ENCODE data around the gene MTCL3.

MTCL3 gene

DNA sequence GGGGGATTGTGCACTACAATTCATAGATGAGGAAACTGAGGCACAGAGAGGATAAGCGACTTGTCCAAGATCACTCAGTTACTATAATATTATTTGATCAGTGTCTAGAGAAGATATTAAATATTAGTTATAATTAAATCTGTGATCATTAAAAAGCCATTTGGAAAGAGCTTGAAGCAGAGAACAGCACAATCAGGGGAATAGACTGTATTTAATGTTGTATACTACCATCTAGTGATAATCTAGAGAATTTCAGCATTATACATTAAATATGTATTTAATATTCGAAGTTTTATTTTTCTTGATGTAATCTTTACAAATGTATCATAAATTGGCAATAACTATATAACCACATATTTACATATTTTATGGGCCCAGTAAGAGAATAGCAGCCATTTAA is 20.1 kb upstream of the MTCL3 start:
- no peaks in the 10 kb centered on the region for H3K4me1 Mint-ChIP-seq
- no peak overlapping the region for H3K27ac Mint-ChIP-seq (ENCODE audit: unreplicated experiment)

DNA sequence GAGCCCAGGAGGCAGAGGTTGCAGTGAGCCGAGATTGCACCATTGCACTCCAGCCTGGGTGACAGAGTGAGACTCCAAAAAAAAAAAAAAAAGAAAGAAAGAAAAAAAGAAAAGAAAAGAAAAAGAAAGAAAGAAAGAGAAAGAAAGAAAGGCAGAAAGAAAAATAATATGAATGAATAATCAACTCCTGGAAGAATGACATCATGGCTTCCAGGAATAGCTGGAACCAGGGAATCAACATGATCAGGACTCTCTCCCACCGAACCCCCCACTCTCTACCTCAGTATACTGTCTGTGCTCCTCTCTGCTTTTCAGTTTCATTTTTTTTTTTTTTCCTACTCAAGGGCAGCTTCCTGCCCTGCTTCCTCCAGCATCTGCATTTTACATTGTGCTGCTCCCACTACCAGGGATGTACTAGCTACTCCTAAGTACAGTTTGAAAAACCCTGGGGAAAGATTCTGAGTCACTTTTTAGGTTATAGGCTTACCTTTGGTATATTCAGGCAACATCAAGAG is 19.7 kb upstream of the MTCL3 start:
- no peaks in the 10 kb centered on the region for H3K9me3 Mint-ChIP-seq
- no peak overlapping the region for H3K4me3 Mint-ChIP-seq
- no peak for DNase-seq (ENCODE audit: low read depth, low spot score)
- peaks cover 7% of the 10 kb centered on the region for H3K27me3 Mint-ChIP-seq (ENCODE audit: low read depth)
- TF ChIP-seq, protein P1, sequence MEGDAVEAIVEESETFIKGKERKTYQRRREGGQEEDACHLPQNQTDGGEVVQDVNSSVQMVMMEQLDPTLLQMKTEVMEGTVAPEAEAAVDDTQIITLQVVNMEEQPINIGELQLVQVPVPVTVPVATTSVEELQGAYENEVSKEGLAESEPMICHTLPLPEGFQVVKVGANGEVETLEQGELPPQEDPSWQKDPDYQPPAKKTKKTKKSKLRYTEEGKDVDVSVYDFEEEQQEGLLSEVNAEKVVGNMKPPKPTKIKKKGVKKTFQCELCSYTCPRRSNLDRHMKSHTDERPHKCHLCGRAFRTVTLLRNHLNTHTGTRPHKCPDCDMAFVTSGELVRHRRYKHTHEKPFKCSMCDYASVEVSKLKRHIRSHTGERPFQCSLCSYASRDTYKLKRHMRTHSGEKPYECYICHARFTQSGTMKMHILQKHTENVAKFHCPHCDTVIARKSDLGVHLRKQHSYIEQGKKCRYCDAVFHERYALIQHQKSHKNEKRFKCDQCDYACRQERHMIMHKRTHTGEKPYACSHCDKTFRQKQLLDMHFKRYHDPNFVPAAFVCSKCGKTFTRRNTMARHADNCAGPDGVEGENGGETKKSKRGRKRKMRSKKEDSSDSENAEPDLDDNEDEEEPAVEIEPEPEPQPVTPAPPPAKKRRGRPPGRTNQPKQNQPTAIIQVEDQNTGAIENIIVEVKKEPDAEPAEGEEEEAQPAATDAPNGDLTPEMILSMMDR (conservative IDR thresholded peaks at IDR 0.05) = no peak
- H3K27ac Mint-ChIP-seq (ENCODE audit: unreplicated experiment) = no peak overlapping the region
- no peaks in the 10 kb centered on the region for H3K4me1 Mint-ChIP-seq
- H3K36me3 Mint-ChIP-seq (ENCODE audit: low read depth) = no peaks in the 10 kb centered on the region

More for the DNA sequence above, 20.1 kb upstream of the MTCL3 start:
- TF ChIP-seq, protein P1 (conservative IDR thresholded peaks at IDR 0.05) = peak; percentile 66
- no peak for DNase-seq (ENCODE audit: low read depth, low spot score)
- Mint-ChIP-seq H3K4me3 (no peak overlapping the region), H3K27me3 (ENCODE audit: low read depth) (peaks cover 7% of the 10 kb centered on the region), H3K36me3 (ENCODE audit: low read depth) (no peaks in the 10 kb centered on the region), H3K9me3 (no peaks in the 10 kb centered on the region)

- Mint-ChIP-seq H3K4me1 (no peaks in the 10 kb centered on the region), H3K9me3 (no peaks in the 10 kb centered on the region), H3K27me3 (ENCODE audit: low read depth) (peaks cover 4% of the 10 kb centered on the region), H3K36me3 (ENCODE audit: low read depth) (no peaks in the 10 kb centered on the region), H3K27ac (ENCODE audit: unreplicated experiment) (no peak overlapping the region), H3K4me3 (no peak overlapping the region)
- TF ChIP-seq, protein P1 (conservative IDR thresholded peaks at IDR 0.05) = no peak
- no peak for DNase-seq (ENCODE audit: low read depth, low spot score)
Observed at GRCh38 chr6:127533736-127534135, 14.6 kb upstream of the MTCL3 start.

GRCh38 chr6:127533011-127533410 is 13.9 kb upstream of the MTCL3 start:
- Mint-ChIP-seq H3K4me3 (no peak overlapping the region), H3K36me3 (ENCODE audit: low read depth) (no peaks in the 10 kb centered on the region), H3K9me3 (no peaks in the 10 kb centered on the region), H3K27me3 (ENCODE audit: low read depth) (peaks cover 4% of the 10 kb centered on the region), H3K27ac (ENCODE audit: unreplicated experiment) (no peak overlapping the region), H3K4me1 (no peaks in the 10 kb centered on the region)
- DNase-seq (ENCODE audit: low read depth, low spot score) = no peak
- TF ChIP-seq, protein P1 (conservative IDR thresholded peaks at IDR 0.05) = no peak

DNA sequence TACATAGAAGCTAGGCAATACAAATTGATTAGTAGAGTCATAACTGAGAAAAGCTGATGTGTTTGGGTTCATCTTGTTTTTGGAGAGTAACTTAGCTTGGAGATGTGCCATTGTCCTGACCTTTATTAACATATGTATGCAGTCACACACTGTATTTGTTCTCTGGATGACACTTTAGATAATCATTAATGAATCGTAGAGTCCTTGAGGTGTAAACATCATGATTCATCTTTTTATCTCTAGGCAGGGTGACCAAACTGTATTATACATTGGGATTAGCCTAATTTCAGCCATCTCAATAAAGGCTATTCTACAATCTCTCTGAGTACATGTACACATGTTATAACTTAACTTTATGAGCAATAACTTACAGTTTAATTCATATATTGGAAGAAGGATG is 3.6 kb upstream of the MTCL3 start:
- DNase-seq (ENCODE audit: low read depth, low spot score) = no peak
- TF ChIP-seq, protein P1 (conservative IDR thresholded peaks at IDR 0.05) = no peak
- Mint-ChIP-seq H3K9me3 (no peaks in the 10 kb centered on the region), H3K4me3 (no peak overlapping the region), H3K27me3 (ENCODE audit: low read depth) (peaks cover 6% of the 10 kb centered on the region), H3K36me3 (ENCODE audit: low read depth) (no peaks in the 10 kb centered on the region), H3K4me1 (peaks cover 22% of the 10 kb centered on the region), H3K27ac (ENCODE audit: unreplicated experiment) (no peak overlapping the region)
